HEK293 (cell line): ENCODE data around the gene HS1BP3.

ENCODE experiments used
- CTCF ChIA-PET: fragments of 350-600 bp; formaldehyde crosslinking; extraction: SDS; loops from one replicate; lab custom pipeline; 2021; ENCODE audit warnings: antibody characterized with exemption; lab: Yijun Ruan, JAX
- POLR2A ChIA-PET: fragments of 300-600 bp; formaldehyde crosslinking; extraction: SDS; loops from one replicate; lab custom pipeline; 2020; ENCODE audit warnings: antibody characterized with exemption, inconsistent platforms; lab: Yijun Ruan, JAX
- H3K27ac ChIP-seq: fragments of 200-500 bp; sonication (Bioruptor generic); 2 replicates; pipeline ENCODE4 v1.5.1; 2014; ENCODE audit warnings: low read depth, low read length, control low read depth, inconsistent platforms; ENCODE audit errors: extremely low read depth
- H3K36me3 ChIP-seq, 2 experiments: fragments of 200-500 bp in 1 of 2; sonication (Bioruptor generic) in 1 of 2; 1 replicate in 1 of 2; 2 replicates in 1 of 2; pipeline ENCODE4 v1.5.1; 2014 to 2017; ENCODE audit warnings: inconsistent platforms in 2 of 2, low read length in 2 of 2; ENCODE audit not compliant: control insufficient read depth in 2 of 2, insufficient read depth in 1 of 2
- H3K4me1 ChIP-seq: fragments of 200-500 bp; sonication (Bioruptor generic); 2 replicates; pipeline ENCODE4 v1.5.1; 2014; ENCODE audit warnings: mild to moderate bottlenecking, low read length, inconsistent platforms; ENCODE audit not compliant: control insufficient read depth, insufficient read depth
- H3K4me3 ChIP-seq: 2 replicates; pipeline ENCODE4 v1.5.1; 2011; ENCODE audit warnings: low read depth, mild to moderate bottlenecking, control low read depth, low read length, moderate library complexity
- H3K9me3 ChIP-seq: fragments of 200-500 bp; sonication (Bioruptor generic); 2 replicates; pipeline ENCODE4 v1.5.1; 2014; ENCODE audit warnings: low read depth, low read length, inconsistent platforms; ENCODE audit not compliant: control insufficient read depth, insufficient read depth
- GLI4 ChIP-seq: fragments of 450-650 bp; formaldehyde crosslinking; IDR thresholded peaks from 2 replicates; pipeline ENCODE4 v1.5.1; 2016; ENCODE audit warnings: missing biosample characterization, missing genetic modification characterization
- KLF1 ChIP-seq: fragments of 450-650 bp; formaldehyde crosslinking; IDR thresholded peaks from 2 replicates; pipeline ENCODE4 v1.5.1; 2016; ENCODE audit warnings: missing biosample characterization, missing genetic modification characterization
- KLF7 ChIP-seq: fragments of 450-650 bp; formaldehyde crosslinking; IDR thresholded peaks from 2 replicates; pipeline ENCODE4 v1.5.1; 2016; ENCODE audit warnings: missing biosample characterization, missing genetic modification characterization, borderline replicate concordance
- MEIS1 ChIP-seq: sonication (generic); formaldehyde crosslinking; IDR thresholded peaks from 2 replicates; pipeline ENCODE4 v1.8.1; 2022; ENCODE audit warnings: missing genetic modification reagents, mild to moderate bottlenecking, borderline replicate concordance
- ZBTB17 ChIP-seq: fragments of 450-650 bp; formaldehyde crosslinking; IDR thresholded peaks from 2 replicates; pipeline ENCODE4 v1.5.1; 2016; ENCODE audit warnings: missing biosample characterization, missing genetic modification characterization
- ZEB2 ChIP-seq: fragments of 450-650 bp; formaldehyde crosslinking; IDR thresholded peaks from 2 replicates; pipeline ENCODE4 v1.5.1; 2016; ENCODE audit warnings: missing biosample characterization, missing genetic modification characterization
- ZFP69B ChIP-seq: fragments of 450-650 bp; formaldehyde crosslinking; IDR thresholded peaks from 2 replicates; pipeline ENCODE4 v1.5.1; 2016; ENCODE audit warnings: missing biosample characterization, missing genetic modification characterization
- ZNF140 ChIP-seq: fragments of 450-650 bp; formaldehyde crosslinking; IDR thresholded peaks from 2 replicates; pipeline ENCODE4 v1.5.1; 2016; ENCODE audit warnings: missing biosample characterization, missing genetic modification characterization
- ZNF19 ChIP-seq: fragments of 450-650 bp; formaldehyde crosslinking; IDR thresholded peaks from 2 replicates; pipeline ENCODE4; 2016; ENCODE audit warnings: missing biosample characterization, missing genetic modification characterization, low read depth
- ZNF2 ChIP-seq: fragments of 450-650 bp; formaldehyde crosslinking; IDR thresholded peaks from 2 replicates; pipeline ENCODE4 v1.5.1; 2016; ENCODE audit warnings: missing biosample characterization, missing genetic modification characterization
- ZNF202 ChIP-seq: fragments of 450-650 bp; formaldehyde crosslinking; IDR thresholded peaks from 2 replicates; pipeline ENCODE4 v1.5.1; 2016; ENCODE audit warnings: missing biosample characterization, missing genetic modification characterization, borderline replicate concordance
- ZNF248 ChIP-seq: fragments of 450-650 bp; formaldehyde crosslinking; IDR thresholded peaks from 2 replicates; pipeline ENCODE4 v1.5.1; 2017; ENCODE audit warnings: missing biosample characterization, missing genetic modification characterization
- ZNF266 ChIP-seq: fragments of 450-650 bp; formaldehyde crosslinking; IDR thresholded peaks from 2 replicates; pipeline ENCODE4 v1.5.1; 2016; ENCODE audit warnings: missing biosample characterization, missing genetic modification characterization, low read depth
- ZNF335 ChIP-seq: fragments of 450-650 bp; formaldehyde crosslinking; conservative IDR thresholded peaks from 2 replicates; pipeline ENCODE4 v1.5.1; 2016; ENCODE audit warnings: missing biosample characterization, missing genetic modification characterization
- ZNF398 ChIP-seq: fragments of 450-650 bp; formaldehyde crosslinking; IDR thresholded peaks from 2 replicates; pipeline ENCODE4 v1.5.1; 2017; ENCODE audit warnings: missing biosample characterization, missing genetic modification characterization
- ZNF423 ChIP-seq: fragments of 450-650 bp; formaldehyde crosslinking; IDR thresholded peaks from 2 replicates; pipeline ENCODE4 v1.5.1; 2016; ENCODE audit warnings: missing biosample characterization, missing genetic modification characterization
- ZNF555 ChIP-seq: fragments of 450-650 bp; formaldehyde crosslinking; conservative IDR thresholded peaks from 2 replicates; pipeline ENCODE4 v1.5.1; 2017; ENCODE audit warnings: missing biosample characterization, mild to moderate bottlenecking, missing genetic modification characterization, inconsistent platforms
- ZNF558 ChIP-seq: fragments of 450-650 bp; formaldehyde crosslinking; IDR thresholded peaks from 2 replicates; pipeline ENCODE4 v1.5.1; 2016; ENCODE audit warnings: missing biosample characterization, missing genetic modification characterization
- ZNF585B ChIP-seq: fragments of 450-650 bp; formaldehyde crosslinking; IDR thresholded peaks from 2 replicates; pipeline ENCODE4 v1.5.1; 2016; ENCODE audit warnings: missing biosample characterization, missing genetic modification characterization
- ZNF658 ChIP-seq: fragments of 450-650 bp; formaldehyde crosslinking; IDR thresholded peaks from 2 replicates; pipeline ENCODE4; 2016; ENCODE audit warnings: missing biosample characterization, missing genetic modification characterization
- ZNF785 ChIP-seq: fragments of 450-650 bp; formaldehyde crosslinking; IDR thresholded peaks from 2 replicates; pipeline ENCODE4 v1.5.1; 2016; ENCODE audit warnings: missing biosample characterization, missing genetic modification characterization
- ZNF830 ChIP-seq: fragments of 450-650 bp; IDR thresholded peaks from 2 replicates; pipeline ENCODE4 v1.5.0; 2018; ENCODE audit warnings: missing biosample characterization, missing genetic modification characterization, low read depth, mild to moderate bottlenecking, moderate library complexity
- ZNF837 ChIP-seq: fragments of 450-650 bp; formaldehyde crosslinking; IDR thresholded peaks from 2 replicates; pipeline ENCODE4 v1.5.1; 2016; ENCODE audit warnings: missing biosample characterization, missing genetic modification characterization
- ZSCAN18 ChIP-seq: fragments of 450-650 bp; formaldehyde crosslinking; IDR thresholded peaks from 2 replicates; pipeline ENCODE4 v1.5.1; 2016; ENCODE audit warnings: missing biosample characterization, missing genetic modification characterization

Gene HS1BP3

DNA sequence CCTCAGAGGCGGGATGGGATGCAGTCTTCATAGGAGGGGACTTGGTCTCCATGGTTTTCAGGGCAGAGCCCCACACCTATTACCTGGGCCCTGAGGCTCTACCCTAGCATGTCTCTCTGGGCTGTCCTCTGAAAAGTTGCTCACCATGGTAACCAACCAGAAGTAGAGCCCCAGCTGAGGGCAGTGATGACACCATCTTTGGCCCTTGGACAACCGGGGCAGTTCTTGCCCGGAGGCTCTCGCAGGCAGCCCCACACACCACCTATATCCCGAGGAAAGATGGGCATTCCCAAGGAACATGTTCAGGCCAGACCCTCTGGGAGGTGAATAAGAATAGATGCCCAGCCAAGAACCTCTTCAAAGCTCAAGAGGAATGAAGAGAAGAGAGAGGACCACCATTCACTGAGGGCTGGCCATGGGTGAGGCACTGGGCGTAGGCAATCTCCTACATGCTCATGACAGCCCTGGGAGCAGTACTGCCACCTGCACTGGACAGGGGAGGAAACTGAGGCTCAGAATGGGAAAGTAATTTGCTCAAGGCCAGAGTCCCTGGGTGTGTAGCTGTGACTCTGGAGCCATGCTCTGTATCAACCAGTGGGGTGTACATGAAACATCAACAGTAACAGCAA, 72.5 kb downstream of the HS1BP3 start:
- CTCF ChIA-PET: interaction anchor here (0.9 to 1.5 kb wide), 3 partner anchors 58 to 137 kb away, joined by 3 read pairs; no protein-coding TSS in a partner anchor
- POLR2A ChIA-PET: interaction anchor here (0.8 to 8.3 kb wide), 3 partner anchors 16 to 130 kb away, joined by 3 to 100 read pairs (median 9); partner anchors contain the start of gene RHOB
- no peak overlapping the region for H3K27ac ChIP-seq
- H3K4me3 ChIP-seq: no peak overlapping the region
- no peaks in the 10 kb centered on the region for H3K9me3 ChIP-seq
- no peaks in the 10 kb centered on the region for H3K36me3 ChIP-seq
- no peak for TF ChIP-seq ZSCAN18 (tag by site-specific recombination)
- TF ChIP-seq KLF1 (tag by site-specific recombination): no peak
- no peak for TF ChIP-seq ZNF658
- TF ChIP-seq KLF7 (tag by site-specific recombination): no peak
- TF ChIP-seq ZNF830: no peak
- TF ChIP-seq ZNF248: no peak
- no peak for TF ChIP-seq ZFP69B (tag by site-specific recombination)
- TF ChIP-seq ZNF837 (tag by site-specific recombination): no peak
- TF ChIP-seq ZBTB17: no peak
- TF ChIP-seq ZNF555 (tag by site-specific recombination): no peak
- peaks cover 7% of the 10 kb centered on the region; the same call in 1 of the 2 replicates for H3K4me1 ChIP-seq

- H3K9me3 ChIP-seq: no peaks in the 10 kb centered on the region
- peaks cover 7% of the 10 kb centered on the region; the same call in 1 of the 2 replicates for H3K4me1 ChIP-seq
- no peak overlapping the region for H3K4me3 ChIP-seq
- CTCF ChIA-PET: interaction anchor here (1.1 to 2.5 kb wide), 2 partner anchors 22 to 58 kb away, joined by 3 to 5 read pairs; no protein-coding TSS in a partner anchor
- no peaks in the 10 kb centered on the region for H3K36me3 ChIP-seq
- no peak overlapping the region for H3K27ac ChIP-seq
- no peak for TF ChIP-seq MEIS1
- TF ChIP-seq ZNF140 (tag by site-specific recombination): peak; percentile 56; the same call in 1 of the 2 replicates
- TF ChIP-seq ZNF398 (tag by site-specific recombination): no peak
- no peak for TF ChIP-seq ZBTB17
- TF ChIP-seq ZNF830: no peak
- POLR2A ChIA-PET: interaction anchor here (8.3 kb wide), 1 partner anchor 129 kb away, joined by 100 read pairs; the partner anchor contains the start of gene RHOB
Observed at GRCh38 chr2:20577495-20578235, 73.2 kb downstream of the HS1BP3 start.

GRCh38 chr2:20576598-20577115, 74.2 kb downstream of the HS1BP3 start:
- Histone ChIP-seq H3K9me3 (no peaks in the 10 kb centered on the region), H3K27ac (no peak overlapping the region)
- CTCF ChIA-PET: interaction anchor here (2.1 to 2.5 kb wide), 2 partner anchors 23 to 59 kb away, joined by 5 to 7 read pairs; no protein-coding TSS in a partner anchor
- POLR2A ChIA-PET: interaction anchor here (8.3 kb wide), 1 partner anchor 128 kb away, joined by 100 read pairs; the partner anchor contains the start of gene RHOB
- no peak for TF ChIP-seq ZNF266 (tag by site-specific recombination)
- no peak for TF ChIP-seq ZEB2 (tag by site-specific recombination)
- no peak for TF ChIP-seq ZNF2 (tag by site-specific recombination)
- no peak for TF ChIP-seq ZNF585B (tag by site-specific recombination)
- no peak for TF ChIP-seq ZNF19 (tag by site-specific recombination)
- no peak for TF ChIP-seq ZNF785 (tag by site-specific recombination)
- no peak for TF ChIP-seq ZNF423 (tag by site-specific recombination)
- no peak for TF ChIP-seq ZNF202
- TF ChIP-seq ZNF558 (tag by site-specific recombination): no peak
- TF ChIP-seq GLI4: no peak
- TF ChIP-seq ZNF335 (tag by site-specific recombination): no peak
- TF ChIP-seq, all 188 proteins: peak for 0
- Histone ChIP-seq H3K4me3 (no peak overlapping the region), H3K36me3 (no peaks in the 10 kb centered on the region), H3K4me1 (peaks cover 7% of the 10 kb centered on the region; the same call in 1 of the 2 replicates)
